ENCODE results near the gene CERS3.

- TF ChIP-seq CTCF (conservative IDR thresholded peaks at IDR 0.05; ENCODE audit: low read length), result no peak
- TF ChIP-seq EZH2phosphoT487 (IDR thresholded peaks at IDR 0.05; ENCODE audit: borderline replicate concordance), result no peak
Measured at GRCh38 chr15:100500226-100500990, 28.3 kb downstream of the CERS3 start.
